GM23338 (cell line): ENCODE results near the gene SST. TPM values are rescaled to one million over a fixed set of nuclear protein-coding genes. Genes with fewer than 3 reads are reported as not detected.

ENCODE experiments used
- ATAC-seq: fragments of 200-7000 bp; cut with Tn5 transposase; 3 replicates; pipeline ENCODE4 v1.9.1; 2020
- DNase-seq: peaks from one replicate; pipeline ENCODE4 v3.0.0-alpha.2; 2015; ENCODE audit warnings: low spot score
- H2AFZ ChIP-seq: fragments of 200-600 bp; sonication (generic); 2 replicates; pipeline ENCODE4 v1.8.0; 2016; ENCODE audit warnings: antibody characterized with exemption, mild to moderate bottlenecking, moderate library complexity
- H3F3A ChIP-seq: fragments of 200-600 bp; sonication (generic); replicated peaks from 2 replicates; pipeline ENCODE4 v1.8.0; 2017; ENCODE audit warnings: antibody characterized with exemption, mixed run types, low read depth
- H3K27ac ChIP-seq: fragments of 200-600 bp; sonication (generic); 2 replicates; pipeline ENCODE4 v1.6.1; 2016; ENCODE audit warnings: low read depth
- H3K27me3 ChIP-seq: fragments of 200-600 bp; sonication (generic); 2 replicates; pipeline ENCODE4 v1.8.0; 2016; ENCODE audit warnings: mild to moderate bottlenecking, mixed run types, moderate library complexity; ENCODE audit not compliant: insufficient read depth
- H3K36me3 ChIP-seq: fragments of 200-600 bp; sonication (generic); 2 replicates; pipeline ENCODE4 v1.8.0; 2016; ENCODE audit warnings: mild to moderate bottlenecking; ENCODE audit not compliant: insufficient read depth
- H3K4me1 ChIP-seq: fragments of 200-600 bp; sonication (generic); 2 replicates; pipeline ENCODE4 v1.8.0; 2016; ENCODE audit warnings: mild to moderate bottlenecking, moderate library complexity; ENCODE audit not compliant: insufficient read depth
- H3K4me2 ChIP-seq: fragments of 200-600 bp; sonication (generic); 2 replicates; pipeline ENCODE4 v1.7.1; 2017; ENCODE audit warnings: mixed run types
- H3K4me3 ChIP-seq: fragments of 200-600 bp; sonication (generic); 2 replicates; pipeline ENCODE4 v1.6.1; 2016; ENCODE audit warnings: mixed run types
- H3K79me2 ChIP-seq: fragments of 200-600 bp; sonication (generic); replicated peaks from 2 replicates; pipeline ENCODE4 v1.8.0; 2017; ENCODE audit warnings: mild to moderate bottlenecking; ENCODE audit not compliant: insufficient read depth
- H3K9me2 ChIP-seq: fragments of 200-600 bp; sonication (generic); 2 replicates; pipeline ENCODE4 v1.8.0; 2017; ENCODE audit not compliant: insufficient read depth
- H4K20me1 ChIP-seq: fragments of 200-600 bp; sonication (generic); replicated peaks from 2 replicates; pipeline ENCODE4 v1.8.0; 2017; ENCODE audit warnings: mild to moderate bottlenecking; ENCODE audit not compliant: insufficient read depth
- H3K27ac Mint-ChIP-seq: 2 replicates; pipeline ENCODE4 v1.8.0; 2020; ENCODE audit warnings: inconsistent platforms, mild to moderate bottlenecking, moderate library complexity, mixed read lengths
- H3K27me3 Mint-ChIP-seq: 3 replicates; pipeline ENCODE4 v1.8.0; 2022; ENCODE audit warnings: low read depth, mild to moderate bottlenecking, moderate library complexity, mixed read lengths, inconsistent platforms; ENCODE audit not compliant: insufficient read depth, poor library complexity
- H3K36me3 Mint-ChIP-seq: 3 replicates; pipeline ENCODE4 v1.8.0; 2021; ENCODE audit warnings: low read depth, mild to moderate bottlenecking, inconsistent platforms, moderate library complexity, mixed read lengths
- H3K4me1 Mint-ChIP-seq: 3 replicates; pipeline ENCODE4 v1.8.0; 2020; ENCODE audit warnings: mild to moderate bottlenecking, inconsistent platforms, mixed read lengths
- H3K4me3 Mint-ChIP-seq: 3 replicates; pipeline ENCODE4 v1.8.0; 2021; ENCODE audit warnings: moderate library complexity, mild to moderate bottlenecking, inconsistent platforms, mixed read lengths
- H3K9me3 Mint-ChIP-seq: 3 replicates; pipeline ENCODE4 v1.8.0; 2020; ENCODE audit warnings: moderate library complexity, mild to moderate bottlenecking, inconsistent platforms, mixed read lengths
- EZH2 ChIP-seq: fragments of 200-600 bp; sonication (generic); IDR thresholded peaks from one replicate; pipeline ENCODE4 v1.8.0; 2017; ENCODE audit warnings: antibody characterized with exemption, mild to moderate bottlenecking, low read depth; ENCODE audit not compliant: unreplicated experiment
- POLR2AphosphoS5 ChIP-seq: IDR thresholded peaks from 2 replicates; pipeline ENCODE4 v1.6.1; 2016; ENCODE audit warnings: antibody characterized with exemption, low read depth
- polyA plus RNA-seq: library from polyadenylated mRNA; unstranded; fragments of >200 nt; fragmentation: Nextera tagmentation; extraction: Ambion mirVana; gene quantifications from 2 replicates; pipeline ENCODE4 v1.2.1, GENCODE V29; 2016
- total RNA-seq: library from RNA; depleted of rRNA; stranded (reverse); fragments of >200 nt; shearing (Covaris generic); gene quantifications from 2 replicates; pipeline ENCODE4 v1.2.3, GENCODE V29; 2014
- TF ChIP-seq, protein P1 (sequence below): IDR thresholded peaks from 2 replicates; pipeline ENCODE4 v1.6.1; 2016; ENCODE audit warnings: antibody characterized with exemption
- TF ChIP-seq, protein P2 (sequence below), 2 experiments: fragments of 200-600 bp in 1 of 2; sonication (generic) in 1 of 2; conservative IDR thresholded peaks; 2 replicates each; pipeline versions ENCODE4 v1.5.1 to v1.6.1; 2016 to 2017; ENCODE audit warnings: antibody characterized with exemption in 2 of 2, low read depth in 2 of 2, mild to moderate bottlenecking in 2 of 2, moderate library complexity in 1 of 2
- TF ChIP-seq, protein P3 (sequence below): IDR thresholded peaks from one replicate; pipeline ENCODE4 v1.6.1; 2018; ENCODE audit warnings: antibody characterized with exemption; ENCODE audit not compliant: unreplicated experiment
- TF ChIP-seq, protein P4 (sequence below): fragments of 250-450 bp; sonication (Bioruptor Pico); IDR thresholded peaks from 2 replicates; pipeline ENCODE4 v1.5.0; 2020; ENCODE audit warnings: mild to moderate bottlenecking, moderate library complexity

The SST gene
- total and polyA plus RNA-seq, 2 experiments from 2014 or later = 3.9 TPM; not detected in 1

DNA sequence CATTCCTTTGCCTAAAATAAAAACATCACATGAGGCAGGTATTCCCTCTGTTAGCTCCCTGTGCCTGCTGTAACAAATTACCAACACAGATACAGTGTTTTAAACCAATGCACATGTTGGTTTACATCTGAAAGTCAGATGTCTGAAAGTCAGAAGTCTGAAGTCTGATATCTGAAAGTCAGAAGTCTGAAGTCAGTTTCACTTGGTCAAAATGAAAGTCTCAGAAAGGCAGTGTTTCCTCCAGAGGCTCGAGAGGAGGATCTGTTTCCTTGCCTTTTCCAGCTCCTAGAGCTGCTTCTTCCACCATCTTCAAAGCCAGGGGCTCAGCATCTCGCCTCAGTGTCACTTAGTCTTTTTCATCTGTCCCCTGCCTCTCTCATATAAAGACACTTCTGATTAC lies 22.0 kb downstream of the SST start (continued):
- TF ChIP-seq POLR2AphosphoS5 = no peak
- TF ChIP-seq, protein P1, sequence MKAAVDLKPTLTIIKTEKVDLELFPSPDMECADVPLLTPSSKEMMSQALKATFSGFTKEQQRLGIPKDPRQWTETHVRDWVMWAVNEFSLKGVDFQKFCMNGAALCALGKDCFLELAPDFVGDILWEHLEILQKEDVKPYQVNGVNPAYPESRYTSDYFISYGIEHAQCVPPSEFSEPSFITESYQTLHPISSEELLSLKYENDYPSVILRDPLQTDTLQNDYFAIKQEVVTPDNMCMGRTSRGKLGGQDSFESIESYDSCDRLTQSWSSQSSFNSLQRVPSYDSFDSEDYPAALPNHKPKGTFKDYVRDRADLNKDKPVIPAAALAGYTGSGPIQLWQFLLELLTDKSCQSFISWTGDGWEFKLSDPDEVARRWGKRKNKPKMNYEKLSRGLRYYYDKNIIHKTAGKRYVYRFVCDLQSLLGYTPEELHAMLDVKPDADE = no peak
- TF ChIP-seq, protein P2, sequence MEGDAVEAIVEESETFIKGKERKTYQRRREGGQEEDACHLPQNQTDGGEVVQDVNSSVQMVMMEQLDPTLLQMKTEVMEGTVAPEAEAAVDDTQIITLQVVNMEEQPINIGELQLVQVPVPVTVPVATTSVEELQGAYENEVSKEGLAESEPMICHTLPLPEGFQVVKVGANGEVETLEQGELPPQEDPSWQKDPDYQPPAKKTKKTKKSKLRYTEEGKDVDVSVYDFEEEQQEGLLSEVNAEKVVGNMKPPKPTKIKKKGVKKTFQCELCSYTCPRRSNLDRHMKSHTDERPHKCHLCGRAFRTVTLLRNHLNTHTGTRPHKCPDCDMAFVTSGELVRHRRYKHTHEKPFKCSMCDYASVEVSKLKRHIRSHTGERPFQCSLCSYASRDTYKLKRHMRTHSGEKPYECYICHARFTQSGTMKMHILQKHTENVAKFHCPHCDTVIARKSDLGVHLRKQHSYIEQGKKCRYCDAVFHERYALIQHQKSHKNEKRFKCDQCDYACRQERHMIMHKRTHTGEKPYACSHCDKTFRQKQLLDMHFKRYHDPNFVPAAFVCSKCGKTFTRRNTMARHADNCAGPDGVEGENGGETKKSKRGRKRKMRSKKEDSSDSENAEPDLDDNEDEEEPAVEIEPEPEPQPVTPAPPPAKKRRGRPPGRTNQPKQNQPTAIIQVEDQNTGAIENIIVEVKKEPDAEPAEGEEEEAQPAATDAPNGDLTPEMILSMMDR (conservative IDR thresholded peaks at IDR 0.05; ENCODE audit: low read depth in 2 of 2) = no peak
- no peak for TF ChIP-seq EZH2
- TF ChIP-seq, protein P3, sequence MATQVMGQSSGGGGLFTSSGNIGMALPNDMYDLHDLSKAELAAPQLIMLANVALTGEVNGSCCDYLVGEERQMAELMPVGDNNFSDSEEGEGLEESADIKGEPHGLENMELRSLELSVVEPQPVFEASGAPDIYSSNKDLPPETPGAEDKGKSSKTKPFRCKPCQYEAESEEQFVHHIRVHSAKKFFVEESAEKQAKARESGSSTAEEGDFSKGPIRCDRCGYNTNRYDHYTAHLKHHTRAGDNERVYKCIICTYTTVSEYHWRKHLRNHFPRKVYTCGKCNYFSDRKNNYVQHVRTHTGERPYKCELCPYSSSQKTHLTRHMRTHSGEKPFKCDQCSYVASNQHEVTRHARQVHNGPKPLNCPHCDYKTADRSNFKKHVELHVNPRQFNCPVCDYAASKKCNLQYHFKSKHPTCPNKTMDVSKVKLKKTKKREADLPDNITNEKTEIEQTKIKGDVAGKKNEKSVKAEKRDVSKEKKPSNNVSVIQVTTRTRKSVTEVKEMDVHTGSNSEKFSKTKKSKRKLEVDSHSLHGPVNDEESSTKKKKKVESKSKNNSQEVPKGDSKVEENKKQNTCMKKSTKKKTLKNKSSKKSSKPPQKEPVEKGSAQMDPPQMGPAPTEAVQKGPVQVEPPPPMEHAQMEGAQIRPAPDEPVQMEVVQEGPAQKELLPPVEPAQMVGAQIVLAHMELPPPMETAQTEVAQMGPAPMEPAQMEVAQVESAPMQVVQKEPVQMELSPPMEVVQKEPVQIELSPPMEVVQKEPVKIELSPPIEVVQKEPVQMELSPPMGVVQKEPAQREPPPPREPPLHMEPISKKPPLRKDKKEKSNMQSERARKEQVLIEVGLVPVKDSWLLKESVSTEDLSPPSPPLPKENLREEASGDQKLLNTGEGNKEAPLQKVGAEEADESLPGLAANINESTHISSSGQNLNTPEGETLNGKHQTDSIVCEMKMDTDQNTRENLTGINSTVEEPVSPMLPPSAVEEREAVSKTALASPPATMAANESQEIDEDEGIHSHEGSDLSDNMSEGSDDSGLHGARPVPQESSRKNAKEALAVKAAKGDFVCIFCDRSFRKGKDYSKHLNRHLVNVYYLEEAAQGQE = no peak

DNA sequence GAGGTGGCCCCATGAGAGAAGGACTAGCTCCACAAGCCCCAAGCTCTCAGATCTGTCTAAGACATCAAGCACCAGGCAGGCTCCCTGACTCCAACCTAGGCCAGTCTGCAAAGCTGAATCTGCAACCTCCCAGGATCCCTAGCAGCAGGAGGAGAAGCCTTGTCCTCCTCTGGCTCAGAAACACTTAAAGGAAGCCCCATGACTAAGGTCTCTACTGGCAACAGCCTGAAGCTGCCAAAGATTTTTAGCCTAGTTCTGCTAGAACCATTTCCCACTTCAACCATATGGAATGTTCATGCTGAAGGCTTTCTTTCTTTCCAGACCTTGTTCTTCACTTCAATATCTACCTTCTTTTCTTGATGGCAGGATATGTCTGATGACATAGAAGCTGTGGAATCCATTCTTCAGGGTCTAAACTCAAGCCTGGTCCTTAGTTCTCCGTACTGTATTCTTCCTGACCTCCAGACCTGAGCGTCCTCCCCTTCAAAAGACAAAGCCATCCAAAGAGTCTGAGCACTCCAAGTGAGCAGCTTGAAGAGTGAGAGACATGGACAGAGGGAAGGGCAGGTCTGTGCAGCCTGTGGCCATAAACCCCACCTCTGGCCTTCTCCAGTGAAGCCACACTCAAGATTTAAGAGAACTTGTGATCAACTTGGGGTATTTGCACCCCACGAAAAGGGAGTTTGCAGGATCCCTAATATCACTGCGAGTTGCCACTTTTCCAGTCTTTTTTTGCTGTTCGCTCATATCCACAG lies 23.1 kb downstream of the SST start:
- Histone ChIP-seq H3K9me2 (no peaks in the 10 kb centered on the region; the same call in 1 of the 2 replicates), H3K27ac (no peak overlapping the region), H3K36me3 (no peaks in the 10 kb centered on the region), H3K4me3 (no peak overlapping the region), H2AFZ (no peak overlapping the region), H3K79me2 (no peaks in the 10 kb centered on the region), H3F3A (no peaks in the 10 kb centered on the region), H3K27me3 (no peaks in the 10 kb centered on the region), H3K4me2 (no peak overlapping the region), H4K20me1 (no peaks in the 10 kb centered on the region), H3K4me1 (no peaks in the 10 kb centered on the region)
- Mint-ChIP-seq H3K4me3 (no peak overlapping the region), H3K36me3 (no peaks in the 10 kb centered on the region), H3K27me3 (peaks cover 4% of the 10 kb centered on the region), H3K27ac (no peak overlapping the region), H3K4me1 (no peaks in the 10 kb centered on the region; the same call in 2 of the 3 replicates), H3K9me3 (no peaks in the 10 kb centered on the region; the same call in 2 of the 3 replicates)
- ATAC-seq = no peak
- no peak for DNase-seq
- TF ChIP-seq, protein P4, sequence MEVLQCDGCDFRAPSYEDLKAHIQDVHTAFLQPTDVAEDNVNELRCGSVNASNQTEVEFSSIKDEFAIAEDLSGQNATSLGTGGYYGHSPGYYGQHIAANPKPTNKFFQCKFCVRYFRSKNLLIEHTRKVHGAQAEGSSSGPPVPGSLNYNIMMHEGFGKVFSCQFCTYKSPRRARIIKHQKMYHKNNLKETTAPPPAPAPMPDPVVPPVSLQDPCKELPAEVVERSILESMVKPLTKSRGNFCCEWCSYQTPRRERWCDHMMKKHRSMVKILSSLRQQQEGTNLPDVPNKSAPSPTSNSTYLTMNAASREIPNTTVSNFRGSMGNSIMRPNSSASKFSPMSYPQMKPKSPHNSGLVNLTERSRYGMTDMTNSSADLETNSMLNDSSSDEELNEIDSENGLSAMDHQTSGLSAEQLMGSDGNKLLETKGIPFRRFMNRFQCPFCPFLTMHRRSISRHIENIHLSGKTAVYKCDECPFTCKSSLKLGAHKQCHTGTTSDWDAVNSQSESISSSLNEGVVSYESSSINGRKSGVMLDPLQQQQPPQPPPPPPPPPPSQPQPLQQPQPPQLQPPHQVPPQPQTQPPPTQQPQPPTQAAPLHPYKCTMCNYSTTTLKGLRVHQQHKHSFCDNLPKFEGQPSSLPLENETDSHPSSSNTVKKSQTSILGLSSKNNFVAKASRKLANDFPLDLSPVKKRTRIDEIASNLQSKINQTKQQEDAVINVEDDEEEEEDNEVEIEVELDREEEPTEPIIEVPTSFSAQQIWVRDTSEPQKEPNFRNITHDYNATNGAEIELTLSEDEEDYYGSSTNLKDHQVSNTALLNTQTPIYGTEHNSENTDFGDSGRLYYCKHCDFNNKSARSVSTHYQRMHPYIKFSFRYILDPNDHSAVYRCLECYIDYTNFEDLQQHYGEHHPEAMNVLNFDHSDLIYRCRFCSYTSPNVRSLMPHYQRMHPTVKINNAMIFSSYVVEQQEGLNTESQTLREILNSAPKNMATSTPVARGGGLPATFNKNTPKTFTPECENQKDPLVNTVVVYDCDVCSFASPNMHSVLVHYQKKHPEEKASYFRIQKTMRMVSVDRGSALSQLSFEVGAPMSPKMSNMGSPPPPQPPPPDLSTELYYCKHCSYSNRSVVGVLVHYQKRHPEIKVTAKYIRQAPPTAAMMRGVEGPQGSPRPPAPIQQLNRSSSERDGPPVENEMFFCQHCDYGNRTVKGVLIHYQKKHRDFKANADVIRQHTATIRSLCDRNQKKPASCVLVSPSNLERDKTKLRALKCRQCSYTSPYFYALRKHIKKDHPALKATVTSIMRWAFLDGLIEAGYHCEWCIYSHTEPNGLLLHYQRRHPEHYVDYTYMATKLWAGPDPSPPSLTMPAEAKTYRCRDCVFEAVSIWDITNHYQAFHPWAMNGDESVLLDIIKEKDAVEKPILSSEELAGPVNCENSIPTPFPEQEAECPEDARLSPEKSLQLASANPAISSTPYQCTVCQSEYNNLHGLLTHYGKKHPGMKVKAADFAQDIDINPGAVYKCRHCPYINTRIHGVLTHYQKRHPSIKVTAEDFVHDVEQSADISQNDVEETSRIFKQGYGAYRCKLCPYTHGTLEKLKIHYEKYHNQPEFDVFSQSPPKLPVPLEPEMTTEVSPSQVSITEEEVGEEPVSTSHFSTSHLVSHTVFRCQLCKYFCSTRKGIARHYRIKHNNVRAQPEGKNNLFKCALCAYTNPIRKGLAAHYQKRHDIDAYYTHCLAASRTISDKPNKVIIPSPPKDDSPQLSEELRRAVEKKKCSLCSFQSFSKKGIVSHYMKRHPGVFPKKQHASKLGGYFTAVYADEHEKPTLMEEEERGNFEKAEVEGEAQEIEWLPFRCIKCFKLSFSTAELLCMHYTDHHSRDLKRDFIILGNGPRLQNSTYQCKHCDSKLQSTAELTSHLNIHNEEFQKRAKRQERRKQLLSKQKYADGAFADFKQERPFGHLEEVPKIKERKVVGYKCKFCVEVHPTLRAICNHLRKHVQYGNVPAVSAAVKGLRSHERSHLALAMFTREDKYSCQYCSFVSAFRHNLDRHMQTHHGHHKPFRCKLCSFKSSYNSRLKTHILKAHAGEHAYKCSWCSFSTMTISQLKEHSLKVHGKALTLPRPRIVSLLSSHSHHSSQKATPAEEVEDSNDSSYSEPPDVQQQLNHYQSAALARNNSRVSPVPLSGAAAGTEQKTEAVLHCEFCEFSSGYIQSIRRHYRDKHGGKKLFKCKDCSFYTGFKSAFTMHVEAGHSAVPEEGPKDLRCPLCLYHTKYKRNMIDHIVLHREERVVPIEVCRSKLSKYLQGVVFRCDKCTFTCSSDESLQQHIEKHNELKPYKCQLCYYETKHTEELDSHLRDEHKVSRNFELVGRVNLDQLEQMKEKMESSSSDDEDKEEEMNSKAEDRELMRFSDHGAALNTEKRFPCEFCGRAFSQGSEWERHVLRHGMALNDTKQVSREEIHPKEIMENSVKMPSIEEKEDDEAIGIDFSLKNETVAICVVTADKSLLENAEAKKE (CRISPR knock-in tag) = no peak
- TF ChIP-seq, protein P3 = no peak
